ENCODE results near the gene DNMT3A.

GRCh38 chr2:25266399-25266798 lies 75.3 kb downstream of the DNMT3A start:
- TF ChIP-seq CTCF (IDR thresholded peaks at IDR 0.05 in 8 of 11, conservative IDR thresholded peaks at IDR 0.05 in 3 of 11), result no peak
- TF ChIP-seq POLR2AphosphoS5 (IDR thresholded peaks at IDR 0.05), result no peak
